NK-92 (cell line): Measurements from ENCODE around the gene HBP1.
"Not testable (repeated sequence)": the region's sequence is repeated elsewhere in the genome, so short reads cannot be mapped to it uniquely, and the experiment has no call there.

Experiments used
- DNase-seq: peaks from one replicate; lab custom pipeline; 2025; ENCODE audit not compliant: unreplicated experiment; lab: John Stamatoyannopoulos, UW

The HBP1 gene

DNA sequence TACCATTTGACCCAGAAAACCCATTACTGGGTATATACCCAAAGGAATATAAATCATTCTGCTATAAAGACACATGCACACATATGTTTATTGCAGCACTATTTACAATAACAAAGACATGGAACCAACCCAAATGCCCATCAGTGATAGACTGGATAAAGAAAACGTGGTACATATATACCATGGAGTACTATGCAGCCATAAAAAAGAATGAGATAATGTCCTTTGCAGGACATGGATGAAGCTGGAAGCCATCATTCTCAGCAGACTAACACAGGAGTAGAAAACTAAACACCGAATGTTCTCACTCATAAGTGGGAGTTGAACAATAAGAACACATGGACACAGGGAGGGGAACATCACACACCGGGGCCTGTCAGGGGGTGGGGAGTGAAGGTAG, 13.1 kb upstream of the HBP1 start:
- DNase-seq, result not testable (repeated sequence)

DNA sequence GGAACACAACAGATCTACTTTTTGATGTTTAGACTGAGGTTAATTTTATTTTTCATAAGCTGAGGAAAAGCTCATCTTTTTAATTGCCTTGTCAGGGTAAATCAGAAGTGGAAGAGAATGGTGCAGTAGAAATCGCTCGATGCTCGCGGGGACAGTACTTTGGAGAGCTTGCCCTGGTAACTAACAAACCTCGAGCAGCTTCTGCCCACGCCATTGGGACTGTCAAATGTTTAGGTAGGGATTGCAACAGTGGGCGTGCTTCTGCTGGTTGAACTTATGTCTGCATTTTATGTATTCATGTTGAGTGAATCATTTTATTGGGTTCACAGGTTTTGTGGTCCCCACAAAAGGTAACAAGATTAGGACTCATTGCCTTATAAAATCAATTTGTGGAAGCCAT, 11.7 kb upstream of the HBP1 start:
- DNase-seq, result no peak

DNA sequence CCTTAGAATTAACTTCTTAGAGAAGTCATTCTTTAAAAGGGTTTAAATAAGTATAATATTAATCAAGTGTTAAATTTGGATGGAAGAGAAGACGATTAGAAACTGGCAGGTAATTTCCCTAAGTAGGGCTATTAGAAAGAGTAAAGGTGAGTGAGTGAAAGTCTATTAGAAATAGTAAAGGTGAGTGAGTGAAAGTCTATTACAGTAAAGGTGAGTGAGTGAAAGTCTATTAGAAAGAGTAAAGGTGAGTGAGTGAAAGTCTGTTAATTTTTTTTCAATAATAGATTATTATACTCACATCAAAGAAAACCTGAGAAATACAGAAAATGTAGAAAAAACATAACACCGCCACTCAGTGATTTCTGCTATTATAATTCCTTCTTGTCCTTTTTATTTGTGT, 10.8 kb upstream of the HBP1 start:
- no peak for DNase-seq

DNA sequence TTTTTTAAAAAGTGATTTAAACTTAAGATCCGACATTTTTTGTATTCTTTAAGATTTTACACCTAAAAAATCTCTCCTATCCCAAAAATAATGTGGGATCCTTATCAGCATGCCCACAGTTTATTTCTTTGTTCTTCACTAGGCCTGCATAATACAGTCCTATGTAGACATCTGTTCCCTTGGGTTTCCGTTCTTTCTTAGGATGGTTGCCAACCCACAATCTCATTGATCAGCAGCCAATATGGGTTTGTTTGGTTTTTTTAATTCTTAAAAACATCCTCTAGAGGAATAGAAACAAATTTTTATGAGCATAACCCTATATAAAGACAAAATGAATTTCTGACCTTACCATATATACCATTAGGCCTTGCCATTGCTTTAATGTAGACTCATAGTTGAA, 8.4 kb upstream of the HBP1 start:
- DNase-seq, result no peak

DNA sequence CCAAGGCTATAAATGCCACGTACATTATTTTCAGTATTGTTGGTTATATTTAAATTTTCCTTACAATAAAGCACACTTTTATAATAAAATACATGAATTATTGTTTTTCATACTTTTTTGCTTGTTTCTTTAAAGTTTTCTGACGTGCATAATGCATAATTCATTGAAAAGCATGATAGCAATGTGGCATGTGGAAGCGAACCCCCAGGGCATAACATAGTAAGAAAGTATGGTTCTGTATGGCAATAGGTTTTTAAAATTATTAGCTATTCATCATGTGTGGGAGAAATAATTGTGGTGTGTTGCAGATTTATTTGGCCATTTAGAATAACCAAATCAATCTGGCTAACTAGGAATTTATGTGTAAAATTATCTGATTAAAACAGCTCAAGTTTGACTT, 7.4 kb upstream of the HBP1 start:
- DNase-seq, result no peak

DNA sequence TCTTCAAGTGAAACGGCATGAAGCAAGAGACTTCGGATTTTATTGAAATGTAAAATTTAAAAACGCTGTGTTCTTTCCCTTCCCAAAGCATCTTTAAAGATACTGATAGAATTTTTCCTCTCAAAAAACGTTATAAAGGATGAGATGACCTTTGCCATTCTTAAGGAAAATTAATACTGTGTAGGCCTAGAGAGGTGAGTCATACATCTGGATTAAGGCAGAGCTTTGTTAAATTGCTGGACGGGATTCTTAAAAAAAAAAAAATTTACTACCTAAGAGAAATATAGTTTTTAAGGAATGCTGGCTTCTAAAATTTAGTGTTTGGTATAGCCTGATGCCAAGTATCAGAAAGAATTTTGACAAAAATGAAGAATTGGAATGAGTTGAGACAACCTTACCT, 6.3 kb upstream of the HBP1 start:
- DNase-seq, result no peak

DNA sequence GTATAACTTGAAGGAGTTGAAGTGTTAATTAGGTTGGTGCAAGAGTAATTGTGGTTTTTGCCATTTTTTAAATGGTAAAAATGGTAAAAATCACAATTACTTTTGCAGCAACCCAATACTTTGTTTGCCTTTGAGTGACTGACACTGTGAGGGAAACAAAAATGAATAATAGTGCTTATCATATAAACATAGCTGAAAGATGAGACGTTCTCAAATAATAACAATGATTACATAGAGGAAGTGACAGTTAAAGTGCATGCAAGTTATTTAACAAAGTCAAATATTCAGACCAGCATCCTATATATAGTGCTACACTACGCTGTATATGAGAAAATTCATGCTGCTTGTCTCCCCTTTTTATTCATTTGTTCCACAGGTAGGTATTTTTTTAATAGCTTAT, 4.7 kb upstream of the HBP1 start:
- DNase-seq, result no peak

DNA sequence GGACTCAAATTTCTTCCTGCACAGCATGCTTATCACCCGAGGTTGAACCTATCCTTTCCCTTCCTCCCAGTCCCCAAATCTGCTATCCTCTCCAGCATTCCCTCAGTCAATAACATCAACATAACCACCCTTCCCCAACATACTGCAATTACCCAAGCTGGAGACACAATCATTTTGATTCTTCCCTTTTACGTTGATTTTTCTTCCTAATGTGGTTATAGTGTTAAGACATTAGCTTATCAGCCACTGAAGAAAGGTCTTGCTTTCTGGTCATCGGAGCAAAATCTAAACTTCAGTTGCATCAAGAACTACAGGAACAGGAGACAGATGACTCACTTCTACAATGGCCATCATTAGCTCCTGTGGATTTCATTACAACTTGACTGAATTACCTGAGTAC, 3.5 kb upstream of the HBP1 start:
- no peak for DNase-seq

DNA sequence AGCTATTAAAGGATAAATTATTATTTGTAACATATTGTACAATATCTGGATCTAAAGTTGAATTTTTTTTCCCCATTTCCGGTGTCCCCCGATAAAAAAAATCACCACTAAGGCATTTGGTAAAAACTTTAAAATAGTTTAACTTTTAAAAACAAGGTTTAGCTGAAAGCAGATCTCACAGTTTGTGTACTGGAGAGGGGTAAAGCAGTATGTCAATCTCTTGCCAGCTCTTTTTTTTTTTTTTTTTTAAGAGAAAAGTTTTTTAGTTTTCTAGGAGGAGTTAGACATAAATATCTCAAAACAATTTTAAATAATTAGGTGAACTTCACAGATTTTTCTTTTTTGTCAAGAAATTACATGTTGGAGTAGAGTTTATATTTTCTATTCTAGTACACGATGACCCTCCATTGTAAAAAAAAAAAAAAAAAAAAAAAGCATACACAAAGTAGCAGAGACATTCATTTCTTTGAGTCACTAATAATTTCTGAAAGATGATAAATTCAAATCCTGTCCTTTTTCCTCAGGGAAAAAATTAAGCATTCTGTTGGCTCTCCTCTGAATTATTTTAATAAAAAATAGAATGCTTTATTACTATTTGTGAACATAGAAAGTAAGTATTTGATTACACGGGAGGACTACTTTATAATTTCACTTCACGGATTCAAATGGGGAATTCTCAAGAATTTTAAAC, 1.9 kb upstream of the HBP1 start:
- no peak for DNase-seq

DNA sequence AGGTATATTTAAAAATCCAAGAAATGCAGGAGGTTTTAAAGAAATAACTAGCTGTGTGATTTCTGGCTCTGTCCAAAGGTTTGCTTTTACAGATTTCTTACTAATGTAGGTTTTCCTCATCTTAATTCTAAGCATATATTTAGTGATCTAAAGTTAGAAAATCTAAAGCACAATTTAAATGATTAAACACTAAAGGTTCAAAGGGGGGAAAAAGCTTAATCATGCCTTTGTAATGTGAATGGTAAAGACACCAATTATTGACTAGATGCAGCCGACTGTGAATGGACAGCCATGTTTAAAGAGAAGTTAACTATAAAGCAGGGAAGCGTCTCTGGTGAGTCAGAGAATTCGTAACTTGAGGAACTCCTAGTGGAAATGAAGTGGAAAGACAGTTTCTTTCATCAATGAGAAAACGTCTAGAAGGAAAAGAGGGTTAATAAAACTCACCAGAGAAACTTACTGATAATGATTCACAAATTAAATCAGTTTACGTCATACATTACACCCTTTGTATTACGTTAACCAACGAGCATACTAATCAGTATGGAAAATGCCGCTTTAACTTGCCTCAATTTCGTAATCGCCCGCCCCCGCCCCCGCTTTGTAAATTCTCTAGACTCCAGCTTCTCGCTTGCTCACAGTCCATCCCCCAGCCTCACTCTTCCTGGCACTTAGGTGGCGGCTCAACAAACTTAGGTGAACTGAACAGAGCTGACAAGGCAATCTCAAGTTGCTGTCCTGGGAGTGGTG, 1.1 kb upstream of the HBP1 start:
- DNase-seq, result peak; percentile 12

DNA sequence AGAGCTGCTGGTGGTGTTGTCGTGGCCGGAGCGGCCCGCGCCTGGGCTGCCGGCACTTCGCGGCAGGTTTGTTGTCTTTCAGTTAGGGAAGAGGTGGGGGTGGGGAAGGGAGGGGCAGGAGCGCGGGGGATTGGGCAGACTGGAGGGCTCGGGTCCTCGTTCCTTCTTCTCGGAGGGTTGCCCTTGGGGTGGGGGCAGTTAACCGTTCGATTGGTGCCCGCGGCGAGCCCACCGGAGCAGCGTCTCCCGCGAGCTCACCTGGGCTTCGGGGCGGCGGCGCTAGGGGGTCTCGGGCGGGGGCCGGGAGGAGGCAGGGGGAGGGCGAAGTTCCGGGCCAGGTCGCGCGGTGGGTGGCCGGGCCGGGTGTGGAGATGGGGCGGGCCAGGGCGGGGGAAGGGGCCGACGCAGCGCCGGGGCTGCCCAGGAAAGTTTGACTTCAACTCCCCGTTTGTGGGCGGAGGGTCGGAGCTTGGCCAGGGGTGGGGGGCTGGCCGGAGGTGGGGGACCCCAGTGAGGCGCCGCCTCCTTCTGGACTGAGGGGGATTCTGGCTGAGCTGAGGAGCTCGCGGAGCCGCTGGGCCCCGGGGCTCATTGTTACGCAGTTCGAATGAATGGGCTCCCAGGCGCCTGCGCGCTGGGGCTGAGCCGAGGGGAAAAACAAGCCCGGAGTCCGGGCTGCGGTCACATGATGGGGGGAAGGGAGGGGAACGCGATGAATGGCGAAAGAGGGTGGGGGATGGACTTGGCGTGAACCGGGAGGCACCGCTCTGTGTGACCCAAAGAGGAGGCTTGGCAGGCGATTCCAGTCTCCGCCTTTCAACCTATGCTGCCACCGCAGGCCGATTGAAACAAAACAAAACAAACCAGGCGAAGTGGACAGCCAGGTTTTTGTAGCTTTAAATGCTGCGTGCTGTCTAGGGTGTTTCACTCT, 582 bp downstream of the HBP1 start:
- DNase-seq, result peak; percentile 64

DNA sequence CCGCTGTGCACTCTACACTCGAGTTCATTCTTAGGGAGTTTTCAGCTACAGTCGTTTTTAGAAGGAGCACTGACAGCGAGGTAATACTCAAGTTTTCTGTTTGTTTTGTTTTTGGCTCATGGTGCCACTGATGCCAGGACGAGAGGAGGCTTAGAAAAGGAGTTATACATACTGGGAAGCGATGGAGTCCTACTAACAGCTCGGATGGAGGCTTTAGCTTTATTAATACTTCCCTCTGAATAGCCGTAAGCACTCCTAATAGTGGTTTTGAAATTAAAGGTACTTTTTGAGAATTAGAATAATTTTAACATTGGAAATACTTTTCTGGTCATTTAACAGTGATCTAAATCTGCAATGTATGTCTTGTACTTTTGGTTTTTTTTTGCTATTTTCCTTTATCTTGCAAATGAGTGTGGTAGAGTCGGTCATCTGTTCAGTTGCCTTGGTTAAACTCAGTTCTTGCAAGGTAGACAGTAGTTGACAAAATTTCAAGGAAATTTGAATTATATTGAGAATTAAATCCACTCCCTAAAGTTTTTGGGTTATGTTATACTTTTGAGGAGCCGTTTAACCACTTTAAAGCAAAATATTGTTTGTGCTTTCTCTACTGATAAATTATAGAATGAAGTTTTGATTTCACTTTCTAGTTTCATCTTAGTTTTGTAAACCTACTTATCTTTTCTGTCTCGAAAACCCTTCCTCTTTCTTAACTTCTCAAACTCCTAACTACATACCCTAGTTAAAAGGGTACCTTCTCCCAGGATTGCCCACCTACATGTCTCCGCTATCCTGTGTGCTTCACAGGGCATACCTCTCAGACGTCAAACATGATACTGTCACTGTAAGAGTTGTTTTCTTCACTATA, 1.5 kb downstream of the HBP1 start:
- no peak for DNase-seq

DNA sequence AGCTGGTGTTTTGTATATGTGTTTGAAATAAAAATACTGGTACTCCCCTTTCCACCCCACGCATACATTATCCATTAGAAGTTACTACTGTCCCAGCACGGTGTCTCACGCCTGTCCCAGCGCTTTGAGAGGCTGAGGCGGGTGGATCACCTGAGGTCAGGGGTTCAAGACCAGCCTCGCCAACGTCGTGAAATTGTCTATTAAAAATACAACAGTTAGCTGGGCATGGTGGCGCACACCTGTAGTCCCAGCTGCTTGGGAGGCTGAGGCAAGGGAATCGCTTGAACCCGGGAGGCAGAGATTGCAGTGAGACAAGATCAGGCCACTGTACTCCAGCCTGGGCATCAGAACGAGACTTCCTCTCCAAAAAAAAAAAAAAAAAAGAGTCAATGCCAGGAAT, 2.7 kb downstream of the HBP1 start:
- no peak for DNase-seq

DNA sequence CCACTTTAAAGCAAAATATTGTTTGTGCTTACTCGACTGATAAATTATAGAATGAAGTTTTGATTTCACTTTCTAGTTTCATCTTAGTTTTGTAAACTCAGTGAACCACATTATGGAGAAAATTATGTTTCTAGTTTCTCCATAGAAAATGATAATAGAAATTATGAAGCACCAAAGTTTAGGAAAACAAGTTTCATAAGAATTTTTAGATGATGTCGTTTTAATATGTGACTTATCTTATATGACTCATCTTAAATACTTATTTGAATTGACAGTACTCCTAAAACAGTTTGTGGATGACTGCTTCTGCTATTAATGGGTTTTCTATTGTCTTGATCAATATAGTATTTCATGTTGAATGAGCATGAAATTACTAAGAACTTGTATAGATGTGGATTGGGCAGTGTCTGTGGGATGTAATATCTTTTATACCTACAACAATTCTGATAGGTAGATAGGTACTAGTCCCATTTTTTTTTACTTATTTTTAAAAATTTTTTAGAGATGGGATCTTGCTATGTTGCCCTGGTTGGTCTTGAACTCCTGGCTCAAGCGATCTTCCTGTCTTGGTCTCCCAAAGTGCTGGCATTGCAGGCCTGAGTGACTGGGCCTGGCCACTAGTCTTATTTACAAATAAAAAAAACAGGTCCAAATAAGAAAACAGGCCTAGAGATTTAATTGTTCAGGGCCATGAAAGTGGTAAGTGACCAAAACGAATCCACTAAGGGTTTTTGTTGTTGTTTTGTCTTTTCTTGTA, 3.7 kb downstream of the HBP1 start:
- no peak for DNase-seq

DNA sequence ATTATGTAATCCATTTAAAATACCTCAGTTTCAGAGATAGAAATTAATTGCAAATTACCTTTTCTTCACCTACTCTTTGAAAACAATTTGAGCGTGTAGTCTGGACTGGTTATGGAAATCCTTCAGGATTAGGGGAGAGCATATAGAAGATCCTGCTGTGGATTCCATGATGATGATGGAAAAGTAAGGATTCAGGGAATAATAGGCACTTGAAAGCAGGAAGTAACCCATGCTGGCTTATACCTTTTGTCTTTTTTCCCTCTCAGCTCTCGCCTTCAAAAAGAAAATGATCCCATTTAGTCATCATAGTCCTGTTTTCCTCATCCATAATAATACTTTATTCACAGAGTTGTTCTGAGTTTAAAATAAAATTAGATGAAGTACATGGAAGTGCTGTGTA, 4.4 kb downstream of the HBP1 start:
- no peak for DNase-seq

DNA sequence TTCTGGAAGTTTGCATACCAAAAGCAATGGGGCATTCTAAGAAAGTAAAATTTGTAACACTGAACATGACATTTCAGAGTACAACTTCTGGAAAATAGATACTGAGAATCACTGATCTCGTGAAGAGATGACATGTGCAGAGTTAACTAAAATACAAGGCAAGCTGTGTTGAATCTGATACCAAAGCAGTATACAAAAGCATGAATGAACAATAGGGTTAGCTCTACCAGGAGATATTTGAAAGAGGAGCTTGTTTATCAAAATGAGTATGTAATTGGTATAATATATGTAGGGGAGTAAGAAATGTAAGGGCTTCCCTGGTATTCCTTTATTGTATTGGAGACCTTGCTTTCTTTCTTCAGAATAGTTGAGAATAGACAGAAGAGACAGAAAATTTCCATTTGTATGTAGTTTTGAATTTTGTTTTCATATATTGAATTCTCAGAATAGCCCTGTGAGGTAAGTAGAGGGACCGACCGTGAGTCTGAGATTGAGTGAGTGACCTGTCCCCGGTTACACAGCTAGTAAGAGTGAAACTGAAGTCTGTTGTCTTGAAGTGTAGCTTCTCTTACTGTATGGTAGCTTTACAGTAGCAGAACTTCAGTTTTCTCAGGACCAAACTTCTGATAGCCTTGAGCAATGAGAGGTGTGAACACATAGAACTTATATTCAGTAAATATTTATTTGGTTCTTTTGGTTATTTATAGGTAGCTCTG, 5.0 kb downstream of the HBP1 start:
- no peak for DNase-seq

DNA sequence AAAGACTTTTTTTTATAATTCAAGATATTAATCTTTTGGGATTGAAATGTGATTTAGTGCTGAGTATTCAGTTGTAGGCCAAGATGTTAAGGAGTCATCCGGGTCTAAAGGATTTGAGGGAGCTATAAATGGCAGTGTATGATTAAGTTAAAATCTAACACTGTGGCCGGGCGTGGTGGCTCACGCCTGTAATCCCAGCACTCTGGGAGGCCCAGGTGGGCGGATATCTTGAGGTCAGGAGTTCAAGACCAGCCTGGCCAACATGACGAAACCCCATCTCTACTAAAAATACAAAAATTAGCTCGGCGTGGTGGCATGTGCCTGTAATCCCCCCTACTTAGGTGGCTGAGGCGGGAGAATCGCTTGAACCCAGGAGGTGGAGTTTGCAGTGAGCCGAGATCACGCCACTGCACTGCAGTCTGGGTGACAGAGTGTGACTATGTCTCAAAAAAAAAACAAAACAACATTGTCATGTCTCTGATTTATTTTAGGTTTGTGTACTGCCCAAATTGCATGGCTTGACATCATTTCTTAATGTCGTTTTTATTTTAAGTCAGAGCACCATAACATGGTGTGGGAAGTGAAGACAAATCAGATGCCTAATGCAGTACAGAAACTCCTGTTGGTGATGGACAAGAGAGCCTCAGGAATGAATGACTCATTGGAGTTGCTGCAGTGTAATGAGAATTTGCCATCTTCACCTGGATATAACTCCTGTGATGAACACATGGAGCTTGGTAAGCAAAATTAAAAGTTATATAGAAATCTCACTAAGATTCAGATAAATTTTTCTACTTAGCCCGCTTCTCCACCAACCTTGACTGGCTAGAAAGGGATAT, 10.7 kb downstream of the HBP1 start:
- no peak for DNase-seq

DNA sequence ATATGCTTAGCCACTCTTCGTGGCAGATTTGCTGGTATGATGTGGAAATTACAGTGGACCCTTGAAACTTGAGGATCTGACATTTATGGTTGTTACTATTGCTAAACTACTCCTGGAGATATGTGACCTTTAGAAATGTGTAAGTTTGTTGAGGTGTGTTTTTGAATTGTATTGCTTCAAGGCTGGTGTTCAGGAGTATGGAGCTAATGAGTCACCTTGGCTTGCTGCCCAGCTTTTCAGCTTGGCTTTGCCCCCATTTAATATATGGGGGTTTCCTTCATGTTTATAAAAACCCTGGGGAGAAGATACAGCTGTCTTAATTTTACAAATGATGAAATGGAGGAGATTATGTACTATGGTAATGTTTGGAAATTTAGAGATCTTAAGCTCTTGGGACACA, 11.6 kb downstream of the HBP1 start:
- no peak for DNase-seq

DNA sequence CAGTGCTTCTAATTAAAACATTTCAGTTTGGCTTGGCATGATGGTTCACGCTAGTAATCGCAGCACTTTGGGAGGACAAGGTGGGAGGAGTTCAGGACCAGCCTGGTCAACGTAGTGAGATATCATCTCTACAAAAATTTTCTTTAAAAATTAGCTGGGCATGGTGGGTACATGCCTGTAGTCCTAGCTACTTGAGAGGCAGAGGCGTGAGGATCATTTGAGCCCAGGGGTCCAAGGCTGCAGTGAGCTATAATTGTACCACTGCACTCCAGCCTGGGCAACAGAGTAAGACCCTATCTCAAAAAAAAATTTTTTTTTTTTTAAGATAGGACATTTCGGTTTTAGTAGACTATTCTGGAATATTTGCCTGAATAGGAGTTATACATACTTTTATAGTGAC, 12.4 kb downstream of the HBP1 start:
- no peak for DNase-seq
